ENCODE measurements around the gene EZR. TPM values are rescaled to one million over a fixed set of nuclear protein-coding genes. Genes with fewer than 3 reads are reported as not detected.
"Not testable (repeated sequence)": the region's sequence is repeated elsewhere in the genome, so short reads cannot be mapped to it uniquely, and the experiment has no call there.

Gene EZR
- total and polyA plus RNA-seq, 2 experiments from 2014 or later, result 399 to 623 TPM

DNA sequence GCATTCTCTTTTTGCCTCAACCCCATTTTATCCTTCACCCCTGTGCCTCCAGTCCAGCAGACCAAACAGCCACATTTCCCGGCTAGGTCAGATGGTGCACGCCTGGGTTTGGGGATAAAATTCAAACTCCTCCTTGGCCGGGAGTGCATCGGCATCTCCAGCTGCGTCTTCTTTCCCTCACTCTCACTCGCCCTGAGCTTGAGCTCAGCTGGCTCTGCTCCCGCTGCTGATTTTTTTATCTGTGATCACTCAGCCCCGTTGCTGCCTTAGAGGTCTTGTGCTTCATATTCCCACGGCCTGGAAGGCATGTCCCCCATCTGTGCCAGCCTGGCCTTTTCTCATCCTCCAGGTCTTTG is 6.8 kb upstream of the EZR start:
- Histone ChIP-seq H4K20me1 (ENCODE audit: insufficient read depth, poor library complexity, severe bottlenecking) (no peaks in the 10 kb centered on the region), H2AFZ (peak overlapping the region; percentile 43), H3K4me2 (peak overlapping the region; percentile 66), H3K27me3 (no peaks in the 10 kb centered on the region), H3K79me2 (no peaks in the 10 kb centered on the region), H3K27ac (peak overlapping the region; percentile 70), H3K9me3 (ENCODE audit: low read depth) (no peaks in the 10 kb centered on the region), H3K36me3 (replicated peaks; ENCODE audit: insufficient read depth, low read depth) (no peaks in the 10 kb centered on the region), H3K4me3 (no peak overlapping the region), H3K4me1 (ENCODE audit: insufficient read depth) (no peaks in the 10 kb centered on the region), H3K9me2 (replicated peaks; ENCODE audit: insufficient read depth) (no peaks in the 10 kb centered on the region)
- WGBS (ENCODE audit: low lambda C conversion rate, missing lambda C conversion rate), result 31% methylated on average over 9 of the region's 9 CpGs
- DNase-seq (ENCODE audit: low spot score), result peak; percentile 56
- no peak for TF ChIP-seq EZH2 (IDR thresholded peaks at IDR 0.05; ENCODE audit: borderline replicate concordance)

DNA sequence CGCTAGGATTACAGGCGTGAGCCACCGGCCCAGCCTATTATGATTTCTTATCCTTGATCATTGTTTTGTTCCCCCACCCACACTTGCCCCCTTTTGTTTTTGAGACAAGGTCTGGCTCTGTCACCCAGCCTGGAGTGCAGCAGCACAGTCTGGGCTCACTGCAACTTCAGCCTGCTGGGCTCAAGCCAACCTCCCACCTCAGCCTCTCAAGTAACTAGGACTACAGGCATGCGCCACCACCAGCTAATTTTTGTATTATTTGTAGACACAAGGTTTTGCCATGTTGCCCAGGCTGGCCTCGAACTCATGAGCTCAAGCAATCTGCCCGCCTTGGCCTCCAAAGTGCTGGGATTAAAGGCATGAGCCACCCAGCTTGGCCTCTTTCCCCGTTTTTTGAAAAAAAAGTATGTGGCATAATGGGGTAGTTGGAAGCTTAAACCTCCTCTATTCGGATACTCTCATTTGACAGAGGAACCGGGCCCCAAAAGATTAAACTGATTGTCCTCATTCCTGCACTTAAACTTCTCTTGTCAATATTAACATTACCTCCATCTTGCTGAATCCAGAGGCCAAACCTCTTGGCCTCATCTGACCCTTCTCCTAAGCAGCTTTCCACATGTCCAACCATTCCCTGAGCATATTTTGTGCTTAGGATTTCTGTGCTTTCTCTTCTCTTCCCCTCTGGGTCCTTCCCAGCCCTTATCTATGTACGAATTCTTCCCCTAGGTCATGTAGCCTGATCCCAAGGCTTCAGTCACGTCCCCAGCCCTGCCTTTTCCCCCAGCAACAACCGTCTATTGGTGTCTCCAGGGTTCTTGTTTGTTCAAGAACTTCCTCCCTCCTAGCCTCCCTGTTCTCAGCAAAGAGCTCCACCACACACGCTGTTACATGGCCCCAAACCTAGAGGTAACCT is 6.1 kb upstream of the EZR start:
- H3K9me2 ChIP-seq (replicated peaks; ENCODE audit: insufficient read depth), result no peaks in the 10 kb centered on the region
- H3K27me3 ChIP-seq, result no peaks in the 10 kb centered on the region
- H3K9me3 ChIP-seq (ENCODE audit: low read depth), result no peaks in the 10 kb centered on the region
- peak overlapping the region; percentile 66 for H3K4me2 ChIP-seq
- no peak overlapping the region for H3K4me3 ChIP-seq
- peak overlapping the region; percentile 43 for H2AFZ ChIP-seq
- no peaks in the 10 kb centered on the region for H4K20me1 ChIP-seq (ENCODE audit: insufficient read depth, poor library complexity, severe bottlenecking)
- H3K36me3 ChIP-seq (replicated peaks; ENCODE audit: insufficient read depth, low read depth), result no peaks in the 10 kb centered on the region
- no peak for DNase-seq (ENCODE audit: low spot score)
- 70% methylated on average over 13 of the region's 13 CpGs for WGBS (ENCODE audit: low lambda C conversion rate, missing lambda C conversion rate)
- peak overlapping the region; percentile 70 for H3K27ac ChIP-seq
- H3K79me2 ChIP-seq, result no peaks in the 10 kb centered on the region
- TF ChIP-seq EZH2phosphoT487 (IDR thresholded peaks at IDR 0.05; ENCODE audit: low read depth, severe bottlenecking, unreplicated experiment) (no peak), EZH2 (IDR thresholded peaks at IDR 0.05; ENCODE audit: borderline replicate concordance) (no peak)
- TF ChIP-seq, protein P1, sequence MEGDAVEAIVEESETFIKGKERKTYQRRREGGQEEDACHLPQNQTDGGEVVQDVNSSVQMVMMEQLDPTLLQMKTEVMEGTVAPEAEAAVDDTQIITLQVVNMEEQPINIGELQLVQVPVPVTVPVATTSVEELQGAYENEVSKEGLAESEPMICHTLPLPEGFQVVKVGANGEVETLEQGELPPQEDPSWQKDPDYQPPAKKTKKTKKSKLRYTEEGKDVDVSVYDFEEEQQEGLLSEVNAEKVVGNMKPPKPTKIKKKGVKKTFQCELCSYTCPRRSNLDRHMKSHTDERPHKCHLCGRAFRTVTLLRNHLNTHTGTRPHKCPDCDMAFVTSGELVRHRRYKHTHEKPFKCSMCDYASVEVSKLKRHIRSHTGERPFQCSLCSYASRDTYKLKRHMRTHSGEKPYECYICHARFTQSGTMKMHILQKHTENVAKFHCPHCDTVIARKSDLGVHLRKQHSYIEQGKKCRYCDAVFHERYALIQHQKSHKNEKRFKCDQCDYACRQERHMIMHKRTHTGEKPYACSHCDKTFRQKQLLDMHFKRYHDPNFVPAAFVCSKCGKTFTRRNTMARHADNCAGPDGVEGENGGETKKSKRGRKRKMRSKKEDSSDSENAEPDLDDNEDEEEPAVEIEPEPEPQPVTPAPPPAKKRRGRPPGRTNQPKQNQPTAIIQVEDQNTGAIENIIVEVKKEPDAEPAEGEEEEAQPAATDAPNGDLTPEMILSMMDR (IDR thresholded peaks at IDR 0.05; ENCODE audit: poor library complexity), result no peak
- no peaks in the 10 kb centered on the region for H3K4me1 ChIP-seq (ENCODE audit: insufficient read depth)

DNA sequence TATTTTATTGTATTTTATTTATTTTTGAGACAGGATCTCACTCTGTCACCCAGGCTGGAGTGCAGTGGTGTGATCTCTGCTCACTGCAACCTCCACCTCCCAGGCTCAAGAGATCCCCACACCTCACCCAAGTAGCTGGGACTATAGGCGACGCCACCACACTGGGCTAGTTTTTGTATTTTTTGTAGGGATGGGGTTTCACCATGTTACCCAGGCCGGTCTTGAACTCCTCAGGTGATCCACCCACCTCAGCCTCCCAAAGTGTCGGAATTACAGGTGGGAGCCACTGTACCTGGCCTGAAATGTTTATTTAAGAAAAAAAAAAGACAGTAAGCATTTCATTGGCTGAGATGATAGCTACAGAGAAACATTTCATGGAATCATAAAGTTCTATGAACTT is 4.4 kb upstream of the EZR start:
- H3K4me1 ChIP-seq (ENCODE audit: insufficient read depth); H3K4me3 ChIP-seq; H3K4me2 ChIP-seq; H3K79me2 ChIP-seq; H2AFZ ChIP-seq; H3K36me3 ChIP-seq (replicated peaks; ENCODE audit: insufficient read depth, low read depth); H3K9me2 ChIP-seq (replicated peaks; ENCODE audit: insufficient read depth); DNase-seq (ENCODE audit: low spot score); H3K27me3 ChIP-seq; H3K27ac ChIP-seq; H4K20me1 ChIP-seq (ENCODE audit: insufficient read depth, poor library complexity, severe bottlenecking); H3K9me3 ChIP-seq (ENCODE audit: low read depth): not testable (repeated sequence)
- over 99% methylated on average over 4 of the region's 4 CpGs for WGBS (ENCODE audit: low lambda C conversion rate, missing lambda C conversion rate)

DNA sequence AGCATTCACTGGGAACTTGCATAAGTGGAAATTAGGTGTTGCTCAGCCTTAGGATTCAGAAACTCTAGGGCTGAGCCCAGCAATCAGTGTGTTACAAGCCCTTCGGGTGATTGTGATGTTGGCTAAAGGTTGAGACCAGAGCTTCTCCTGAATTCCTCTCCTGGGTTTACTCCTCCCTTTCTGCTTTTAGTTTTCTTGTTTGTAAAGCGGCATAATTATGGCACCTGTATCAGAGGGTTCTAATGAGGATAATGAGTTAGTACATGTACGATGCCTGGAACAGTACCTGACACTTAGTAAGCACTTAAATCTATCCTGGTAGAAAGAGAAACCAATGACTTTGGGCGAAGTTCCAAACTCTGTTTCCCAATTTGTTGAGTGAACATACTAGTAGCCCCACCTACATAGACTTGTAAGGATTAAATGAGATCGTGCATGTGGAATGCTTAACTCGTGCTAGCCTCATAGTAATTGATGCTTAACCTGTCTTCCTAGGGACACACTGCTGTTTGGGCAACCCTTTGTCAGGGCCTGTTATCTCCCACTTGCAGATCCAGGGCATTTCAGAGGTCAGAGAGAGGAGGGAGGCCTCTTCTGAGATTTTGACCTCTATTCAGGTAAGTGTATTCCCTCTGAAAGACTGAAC is 932 bp upstream of the EZR start:
- WGBS (ENCODE audit: low lambda C conversion rate, missing lambda C conversion rate), result 88% methylated on average over 6 of the region's 6 CpGs
- Histone ChIP-seq H3K4me1 (ENCODE audit: insufficient read depth) (peaks cover 5% of the 10 kb centered on the region), H3K9me3 (ENCODE audit: low read depth) (no peaks in the 10 kb centered on the region), H3K36me3 (replicated peaks; ENCODE audit: insufficient read depth, low read depth) (no peaks in the 10 kb centered on the region), H2AFZ (peak overlapping the region; percentile 71), H3K27me3 (no peaks in the 10 kb centered on the region), H3K9me2 (replicated peaks; ENCODE audit: insufficient read depth) (no peaks in the 10 kb centered on the region), H3K4me2 (peak overlapping the region; percentile 75), H3K79me2 (peaks cover 29% of the 10 kb centered on the region), H3K4me3 (no peak overlapping the region), H4K20me1 (ENCODE audit: insufficient read depth, poor library complexity, severe bottlenecking) (peaks cover 27% of the 10 kb centered on the region), H3K27ac (peak overlapping the region; percentile 96)
- peak; percentile 13 for DNase-seq (ENCODE audit: low spot score)
- TF ChIP-seq EZH2 (IDR thresholded peaks at IDR 0.05; ENCODE audit: borderline replicate concordance) (no peak), EZH2phosphoT487 (IDR thresholded peaks at IDR 0.05; ENCODE audit: low read depth, severe bottlenecking, unreplicated experiment) (no peak)
- TF ChIP-seq, protein P1 (IDR thresholded peaks at IDR 0.05; ENCODE audit: poor library complexity), result no peak
